OCI-LY1 (cell line): ENCODE results near the gene KCNK16.

ENCODE experiments used
- CTCF ChIP-seq: fragments of 200-600 bp; sonication (generic), shearing (Covaris generic); IDR thresholded peaks from 2 replicates; pipeline ENCODE4 v1.5.1; 2017; ENCODE audit warnings: mild to moderate bottlenecking, antibody characterized with exemption, low read length, moderate library complexity, mixed read lengths
- EZH2 ChIP-seq: fragments of 200-600 bp; sonication (generic), shearing (Covaris generic); IDR thresholded peaks from 2 replicates; pipeline ENCODE4 v1.8.0; 2017; ENCODE audit warnings: borderline replicate concordance, mixed run types, mild to moderate bottlenecking, antibody characterized with exemption, low read length, moderate library complexity, mixed read lengths

GRCh38 chr6:39301606-39302005, 20.9 kb downstream of the KCNK16 start:
- TF ChIP-seq CTCF (peak; percentile 56), EZH2 (no peak)
